ENCODE measurements around the gene LIN7C. TPM values are rescaled to one million over a fixed set of nuclear protein-coding genes. Genes with fewer than 3 reads are reported as not detected.

Gene LIN7C
- total and polyA plus RNA-seq, 2 of the 8 experiments (the other 6 are each of a cell fraction or from before 2014, with no cell fraction given) = 10.5 to 42.7 TPM

GRCh38 chr11:27453701-27454100 lies 52.9 kb downstream of the LIN7C start:
- H2BK5ac ChIP-seq (ENCODE audit: low read depth, low read length) = no peak overlapping the region
- ChIA-PET CTCF (ENCODE audit: partially characterized antibody) (interaction anchor here (2.7 kb wide), 1 partner anchor 33 kb away, joined by 6 read pairs; no protein-coding TSS in a partner anchor), POLR2A (ENCODE audit: partially characterized antibody) (interaction anchor here (4.6 kb wide), 1 partner anchor 9 kb away, joined by 23 read pairs; no protein-coding TSS in a partner anchor)
- no peak overlapping the region for H3K56ac ChIP-seq (replicated peaks; ENCODE audit: insufficient read length, low read depth, low read length)
- no peak overlapping the region for H3K4me3 ChIP-seq (ENCODE audit: extremely low read depth in 1 of 4, insufficient read depth in 2 of 4, low read depth in 3 of 4, low read length in 4 of 4)
- no peak overlapping the region for H2BK12ac ChIP-seq (ENCODE audit: low read depth, low read length)
- no peaks in the 10 kb centered on the region; the same call in 1 of the 2 replicates for H3K23me2 ChIP-seq (ENCODE audit: low read depth, low read length)
- H3K27me3 ChIP-seq (replicated peaks in 1 of 4; ENCODE audit: control insufficient read depth in 3 of 4, extremely low read depth in 1 of 4, insufficient read depth in 3 of 4, low read length in 3 of 4) = no peaks in the 10 kb centered on the region
- peaks cover 26 to 98% of the 10 kb centered on the region in 2 experiments for H3K79me2 ChIP-seq (ENCODE audit: control insufficient read depth in 1 of 2, insufficient read depth in 2 of 2, low read length in 2 of 2)
- FAIRE-seq (no peak), DNase-seq (ENCODE audit: low read depth in 1 of 2, low spot score in 2 of 2) (no peak)
- no peak overlapping the region for H2AFZ ChIP-seq (ENCODE audit: low read length)
- H3K9ac ChIP-seq (replicated peaks in 1 of 4; ENCODE audit: extremely low read depth in 1 of 4, low read depth in 3 of 4, low read length in 3 of 4) = no peak overlapping the region
- peaks cover 0 to 19% (median 4%) of the 10 kb centered on the region in 4 experiments; a peak in 2 of 7 replicates for H3K4me1 ChIP-seq (replicated peaks in 1 of 4; ENCODE audit: control insufficient read depth in 3 of 4, insufficient read depth in 4 of 4, low read length in 3 of 4)
- H3K18ac ChIP-seq (ENCODE audit: extremely low read depth, low read length) = no peak overlapping the region
- H3K36me3 ChIP-seq (ENCODE audit: control insufficient read depth in 2 of 4, insufficient read depth in 4 of 4, low read length in 3 of 4) = peaks cover 0 to 4% (median 1%) of the 10 kb centered on the region in 4 experiments; a peak in 2 of 8 replicates
- H3K9me3 ChIP-seq (ENCODE audit: insufficient read depth in 2 of 2, low read depth in 1 of 2, low read length in 1 of 2) = 0 out of 4 replicates have a peak, but pooled peaks cover 0 to 2% of the 10 kb centered on the region in 2 experiments
- no peak overlapping the region for H3K4ac ChIP-seq (replicated peaks; ENCODE audit: insufficient read length, low read depth, low read length)
- H2AK5ac ChIP-seq (ENCODE audit: low read depth, low read length) = no peak overlapping the region
- peaks cover 0 to 2% of the 10 kb centered on the region in 2 experiments for H4K20me1 ChIP-seq (replicated peaks in 1 of 2; ENCODE audit: control insufficient read depth in 1 of 2, insufficient read depth in 2 of 2, low read length in 2 of 2)
- no peak overlapping the region for H4K91ac ChIP-seq (replicated peaks; ENCODE audit: insufficient read length, low read length)
- no peak overlapping the region for H3K27ac ChIP-seq (ENCODE audit: low read depth, low read length)
- no peak overlapping the region for H4K5ac ChIP-seq (ENCODE audit: insufficient read length, low read depth, low read length)
- 75% methylated on average over 1 of the region's 1 CpG; no CpG with 5 or more reads in 1 of the 2 experiments for WGBS, 2 experiments (ENCODE audit: extremely low coverage in 1 of 2, insufficient coverage in 1 of 2, insufficient read length in 1 of 2, insufficient replicate concordance in 2 of 2, low coverage in 1 of 2, low lambda C conversion rate in 2 of 2, missing lambda C conversion rate in 1 of 2)
- H3K79me1 ChIP-seq (ENCODE audit: low read depth, low read length) = no peaks in the 10 kb centered on the region; the same call in none of the 2 replicates
- no peak overlapping the region for H4K8ac ChIP-seq (ENCODE audit: extremely low read depth, insufficient read depth, low read length)
- H3K23ac ChIP-seq (ENCODE audit: insufficient read length) = no peak overlapping the region
- H3K4me2 ChIP-seq (ENCODE audit: insufficient read depth in 1 of 2, low read depth in 2 of 2, low read length in 2 of 2) = 0 out of 4 replicates have a peak overlapping the region, but pooled peaks of 1 of the 2 experiments have one; percentile 2
- H2BK15ac ChIP-seq (ENCODE audit: low read length) = no peak overlapping the region
- H2BK20ac ChIP-seq (ENCODE audit: low read length) = no peak overlapping the region
- no peak overlapping the region for H2BK120ac ChIP-seq (replicated peaks; ENCODE audit: low read depth, low read length)
- no peak overlapping the region for H3K14ac ChIP-seq (ENCODE audit: insufficient read length)
- TF ChIP-seq CTBP2 (IDR thresholded peaks at IDR 0.05; ENCODE audit: borderline replicate concordance, insufficient read depth, insufficient read length, low read length) (no peak), KDM5A (IDR thresholded peaks at IDR 0.05; ENCODE audit: low read length) (no peak), BCL11A (IDR thresholded peaks at IDR 0.05; ENCODE audit: low read depth in 2 of 2, low read length in 2 of 2) (no peak), FOSL1 (IDR thresholded peaks at IDR 0.05; ENCODE audit: insufficient read depth, low read depth, low read length) (no peak), YY1 (IDR thresholded peaks at IDR 0.05; ENCODE audit: low read depth, low read length) (no peak), EP300 (IDR thresholded peaks at IDR 0.05; ENCODE audit: borderline replicate concordance in 1 of 2, low read depth in 2 of 2, low read length in 2 of 2) (no peak), CTCF (IDR thresholded peaks at IDR 0.05; ENCODE audit: control extremely low read depth in 1 of 3, insufficient read depth in 1 of 3, low read depth in 1 of 3, low read length in 3 of 3) (no peak), CHD1 (IDR thresholded peaks at IDR 0.05; ENCODE audit: low read depth, low read length) (no peak), CREB1 (IDR thresholded peaks at IDR 0.05) (no peak), KDM1A (IDR thresholded peaks at IDR 0.05; ENCODE audit: borderline replicate concordance, low read length) (no peak), CEBPB (IDR thresholded peaks at IDR 0.05; ENCODE audit: low read depth, low read length) (no peak)
